GM18867 (cell line): ENCODE measurements around the gene SRGAP3.

ENCODE experiments used
- ATAC-seq: cut with Tn5 transposase; IDR thresholded peaks from one replicate; pipeline ENCODE4 v1.9.1; 2021; ENCODE audit warnings: mild to moderate bottlenecking, moderate library complexity; ENCODE audit not compliant: unreplicated experiment

Gene SRGAP3

GRCh38 chr3:8945890-8946600 is 303.4 kb downstream of the SRGAP3 start:
- no peak for ATAC-seq

- ATAC-seq, result no peak
Measured at GRCh38 chr3:8942746-8943488, 306.5 kb downstream of the SRGAP3 start.

GRCh38 chr3:8942115-8942514 is 307.3 kb downstream of the SRGAP3 start:
- ATAC-seq, result no peak

- ATAC-seq, result no peak
Measured at GRCh38 chr3:8938021-8938420, 311.4 kb downstream of the SRGAP3 start.

DNA sequence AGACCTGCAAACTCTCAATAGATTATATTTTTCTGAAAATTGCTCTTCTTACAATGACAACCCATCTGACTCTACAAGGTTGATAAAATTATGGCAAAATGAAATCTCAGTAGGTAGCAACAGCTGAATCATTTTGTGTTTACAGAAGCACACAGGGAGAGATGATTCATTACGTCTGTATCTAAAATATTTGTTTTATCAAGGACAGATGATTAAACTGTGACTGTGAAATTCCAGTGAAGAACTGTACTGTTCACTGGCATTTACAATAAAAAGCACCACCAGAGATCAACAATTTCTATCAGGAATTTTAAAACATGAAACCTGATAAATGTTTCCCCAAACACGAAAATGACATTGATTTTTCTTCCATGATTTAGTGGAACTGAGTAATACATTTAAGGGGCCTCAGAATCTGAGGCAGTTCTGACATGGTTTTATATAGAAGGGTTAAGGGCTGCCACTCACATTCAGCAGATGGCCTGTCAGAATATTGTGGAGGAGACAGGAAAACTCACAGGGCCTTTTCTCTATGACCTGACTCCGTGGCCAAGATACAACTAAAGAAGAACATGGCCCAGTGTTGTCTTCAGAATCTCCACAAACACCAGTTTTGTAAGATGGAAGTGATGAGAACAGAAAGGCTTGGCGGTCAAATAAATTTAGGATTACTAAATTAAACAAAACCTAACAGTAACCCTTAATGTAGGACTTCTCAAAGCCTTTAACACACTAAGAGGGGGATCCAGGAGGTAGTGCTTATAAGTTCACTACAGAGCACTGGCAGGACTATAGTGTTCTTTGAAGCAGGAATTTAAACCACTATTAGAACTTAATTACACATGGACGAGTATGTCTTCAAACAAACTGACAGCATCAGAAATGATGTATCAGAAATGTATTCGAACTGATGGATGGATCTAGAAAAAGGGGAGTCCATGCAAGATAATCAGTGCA is 312.1 kb downstream of the SRGAP3 start:
- no peak for ATAC-seq

GRCh38 chr3:8932507-8932906 is 316.9 kb downstream of the SRGAP3 start:
- ATAC-seq, result no peak

DNA sequence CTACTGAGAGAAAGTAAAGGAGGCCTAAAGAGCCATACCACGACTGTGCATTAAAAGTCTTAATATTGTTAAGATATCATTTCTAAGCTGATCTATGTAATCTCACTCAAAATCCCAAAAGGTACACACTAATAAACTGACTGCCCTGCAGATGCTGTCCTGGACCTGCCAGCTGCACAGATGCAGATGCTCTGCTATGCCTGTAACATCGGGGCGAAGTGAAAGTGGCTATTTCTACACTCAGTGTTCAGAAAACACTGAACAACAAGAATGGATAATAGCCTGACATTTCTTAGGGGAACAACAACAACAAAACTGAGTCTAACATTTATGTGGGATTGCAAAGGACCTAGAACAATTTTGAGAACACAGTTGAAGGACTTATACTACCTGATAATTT is 318.1 kb downstream of the SRGAP3 start:
- ATAC-seq, result no peak
